Measurements from ENCODE around the gene GRIP2.

The GRIP2 gene

DNA sequence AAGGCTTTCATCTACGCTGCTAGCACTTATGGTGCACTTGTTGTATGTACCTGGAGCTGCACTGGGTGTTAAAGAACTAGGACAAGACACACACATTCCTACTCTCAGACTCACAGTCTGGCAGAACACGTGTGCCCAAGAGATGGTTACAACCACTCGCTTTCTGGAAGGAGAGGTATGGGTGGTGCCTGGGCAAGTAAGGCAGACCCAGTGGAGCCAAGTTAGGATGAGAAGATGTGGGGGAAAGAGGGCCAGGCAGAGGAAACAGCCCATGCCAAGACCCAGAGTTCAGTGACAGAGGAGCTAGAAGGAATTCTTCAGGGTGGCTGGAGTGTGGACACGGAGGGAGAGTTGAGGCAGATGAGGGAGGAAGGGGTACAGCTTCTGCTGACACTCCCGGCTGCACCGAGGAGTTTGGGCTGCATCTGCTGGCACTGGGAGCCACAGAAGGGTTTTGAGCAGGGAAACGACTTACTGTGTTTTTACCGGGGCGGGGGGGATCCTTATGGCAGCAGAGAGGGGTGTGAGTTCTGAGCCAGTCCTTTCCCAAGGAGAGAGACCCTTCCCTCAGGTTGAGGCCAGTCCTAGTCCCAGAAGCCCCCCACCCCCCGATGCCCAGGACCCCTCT is 59.0 kb downstream of the GRIP2 start:
- no peak for DNase-seq

- no peak for DNase-seq
Observed at GRCh38 chr3:14480207-14481017, 59.7 kb downstream of the GRIP2 start.

DNA sequence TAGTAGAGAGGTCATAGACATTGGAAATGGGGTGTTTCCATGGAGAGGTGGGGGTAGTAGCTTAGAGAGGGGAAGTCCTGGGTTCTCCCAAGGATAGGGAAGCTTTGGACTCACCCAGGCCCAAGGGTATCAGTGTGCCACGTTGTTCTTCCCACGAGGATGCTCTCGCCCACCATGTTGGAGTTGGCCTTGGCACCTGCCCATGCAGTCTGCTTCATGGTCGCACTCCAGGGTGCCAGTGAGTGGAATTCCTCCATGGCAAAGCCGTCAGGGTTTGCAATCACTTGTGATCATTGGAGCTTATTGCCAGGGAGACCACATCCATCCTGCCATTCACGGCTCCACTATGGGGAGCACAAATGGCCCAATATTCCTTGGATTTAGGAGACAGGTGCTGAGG is 60.6 kb downstream of the GRIP2 start:
- DNase-seq: no peak

DNA sequence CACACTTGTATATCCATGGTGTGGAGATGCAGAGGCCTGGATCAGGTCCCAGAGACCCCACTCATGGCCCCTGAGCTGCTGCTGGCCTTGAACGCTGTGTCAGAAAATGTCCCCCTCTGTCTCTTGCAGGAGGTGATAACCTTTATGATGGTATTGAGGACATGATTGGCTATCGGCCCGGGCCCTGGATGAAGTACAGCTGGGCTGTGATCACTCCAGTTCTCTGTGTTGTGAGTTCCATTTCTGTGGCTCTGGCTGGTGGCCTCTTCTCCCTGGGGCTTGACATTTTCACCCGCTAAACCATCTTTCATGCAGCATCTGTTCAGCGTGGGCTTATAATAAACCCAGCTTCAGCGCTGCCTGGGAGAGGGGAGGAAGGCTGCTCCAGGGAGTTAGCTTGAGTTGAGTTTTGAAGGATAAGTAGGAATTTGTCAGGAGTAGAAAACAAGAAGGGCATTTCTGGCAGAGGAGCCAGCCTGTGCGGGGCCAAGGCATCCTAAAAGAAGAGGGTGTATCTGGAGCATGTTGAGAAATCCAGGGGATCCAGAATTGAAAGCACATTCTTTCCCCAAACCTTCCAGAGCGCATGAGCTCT is 61.1 kb downstream of the GRIP2 start:
- DNase-seq: no peak

DNA sequence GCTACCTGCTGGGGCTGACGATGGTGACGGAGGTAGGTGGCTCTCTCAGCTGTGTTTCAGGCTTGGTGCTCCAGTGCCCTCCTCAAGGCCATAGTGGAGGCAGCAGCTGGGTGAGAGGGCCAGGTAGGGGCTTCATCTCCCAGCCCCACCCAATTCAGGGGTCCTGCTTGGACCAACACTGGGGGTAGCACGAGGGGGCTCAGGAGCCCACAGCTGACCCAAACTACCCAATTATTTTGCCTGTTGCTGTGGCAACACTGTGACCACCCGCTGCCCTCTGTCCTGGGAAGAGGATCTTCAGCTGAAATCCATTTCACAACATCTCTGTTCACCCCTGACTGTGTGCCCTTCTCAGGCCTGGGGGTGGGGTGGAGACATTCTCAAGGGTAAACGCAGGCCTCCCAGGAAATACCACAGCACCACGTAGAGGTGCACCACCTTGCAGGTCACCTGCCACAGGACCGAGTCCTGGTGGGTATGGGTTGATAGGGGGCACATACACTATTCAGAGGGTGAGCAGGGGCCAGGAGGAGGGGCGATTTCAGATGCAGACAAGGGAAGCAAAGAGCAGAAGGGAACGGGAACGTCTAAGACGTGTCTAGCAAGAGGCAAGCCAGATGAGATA is 62.7 kb downstream of the GRIP2 start:
- no peak for DNase-seq

- DNase-seq: no peak
Observed at GRCh38 chr3:14476583-14477265, 63.4 kb downstream of the GRIP2 start.

GRCh38 chr3:14475621-14476020 is 64.5 kb downstream of the GRIP2 start:
- DNase-seq: no peak

GRCh38 chr3:14474363-14475081 is 65.6 kb downstream of the GRIP2 start:
- no peak for DNase-seq

- no peak for DNase-seq
Observed at GRCh38 chr3:14473411-14473891, 66.7 kb downstream of the GRIP2 start.

DNA sequence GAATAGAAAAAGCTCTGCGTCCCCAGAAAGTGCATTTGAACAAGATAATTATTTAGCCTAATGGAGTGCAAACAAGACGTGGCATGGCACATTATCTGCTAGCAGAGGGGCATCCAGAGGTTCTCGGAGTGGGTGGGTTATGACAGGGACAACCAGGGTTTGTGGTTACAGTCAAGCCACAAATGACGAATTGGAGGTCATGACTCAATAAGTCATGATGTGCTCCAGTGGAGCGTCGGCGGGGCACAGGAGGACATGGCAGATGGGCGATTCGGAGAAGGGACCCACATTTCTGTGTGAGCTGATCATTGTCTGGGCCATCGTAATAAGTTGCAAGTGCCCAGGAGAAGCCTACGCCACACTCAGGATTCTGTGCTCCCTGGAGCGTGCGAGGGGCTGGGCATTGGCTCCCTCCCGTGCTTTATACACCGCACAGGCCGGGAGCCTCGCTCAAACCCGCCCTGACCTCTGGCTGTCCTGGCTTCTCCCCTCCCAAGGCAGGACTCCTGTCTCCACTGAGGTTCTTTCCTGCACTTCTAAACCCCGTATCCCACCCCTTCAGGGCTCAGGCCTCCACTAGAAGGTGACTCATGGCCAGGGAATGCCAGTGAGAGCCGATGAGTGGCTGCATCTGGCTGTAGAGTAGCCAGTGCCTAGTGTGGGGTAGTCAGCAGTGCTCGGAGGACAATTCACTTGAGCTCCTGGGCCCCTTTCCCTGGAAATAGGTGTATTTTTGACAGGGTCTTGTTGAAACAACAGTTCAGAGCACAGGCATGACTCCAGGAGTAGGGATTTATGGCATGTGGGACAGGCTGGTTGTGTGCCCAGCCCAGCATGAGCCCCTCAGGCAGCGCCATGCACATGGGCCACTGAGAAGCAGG is 67.4 kb downstream of the GRIP2 start:
- DNase-seq: no peak

- DNase-seq: no peak
Observed at GRCh38 chr3:14471690-14472089, 68.5 kb downstream of the GRIP2 start.

GRCh38 chr3:14471016-14471415 is 69.1 kb downstream of the GRIP2 start:
- DNase-seq: no peak

DNA sequence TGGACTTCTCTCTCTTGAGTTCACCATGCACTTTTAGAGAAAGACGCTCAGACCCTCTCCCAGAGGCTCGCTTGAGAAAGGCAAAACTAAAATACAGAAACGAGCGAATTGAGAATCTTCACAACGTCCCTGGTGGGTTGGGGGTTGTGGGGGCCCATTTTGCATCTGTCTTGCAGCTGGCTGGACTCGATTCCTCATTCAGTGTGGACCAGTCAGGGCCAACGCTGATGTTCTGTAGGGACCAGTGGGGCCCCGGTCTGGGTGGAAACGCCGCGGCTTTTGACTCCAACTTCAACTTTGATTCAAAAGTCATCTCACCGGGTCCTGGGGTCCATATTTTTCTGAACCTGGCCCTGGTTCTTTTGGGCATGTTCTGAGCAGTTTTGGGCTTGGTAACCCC is 69.7 kb downstream of the GRIP2 start:
- no peak for DNase-seq

GRCh38 chr3:14468621-14468981 is 71.5 kb downstream of the GRIP2 start:
- DNase-seq: no peak

DNA sequence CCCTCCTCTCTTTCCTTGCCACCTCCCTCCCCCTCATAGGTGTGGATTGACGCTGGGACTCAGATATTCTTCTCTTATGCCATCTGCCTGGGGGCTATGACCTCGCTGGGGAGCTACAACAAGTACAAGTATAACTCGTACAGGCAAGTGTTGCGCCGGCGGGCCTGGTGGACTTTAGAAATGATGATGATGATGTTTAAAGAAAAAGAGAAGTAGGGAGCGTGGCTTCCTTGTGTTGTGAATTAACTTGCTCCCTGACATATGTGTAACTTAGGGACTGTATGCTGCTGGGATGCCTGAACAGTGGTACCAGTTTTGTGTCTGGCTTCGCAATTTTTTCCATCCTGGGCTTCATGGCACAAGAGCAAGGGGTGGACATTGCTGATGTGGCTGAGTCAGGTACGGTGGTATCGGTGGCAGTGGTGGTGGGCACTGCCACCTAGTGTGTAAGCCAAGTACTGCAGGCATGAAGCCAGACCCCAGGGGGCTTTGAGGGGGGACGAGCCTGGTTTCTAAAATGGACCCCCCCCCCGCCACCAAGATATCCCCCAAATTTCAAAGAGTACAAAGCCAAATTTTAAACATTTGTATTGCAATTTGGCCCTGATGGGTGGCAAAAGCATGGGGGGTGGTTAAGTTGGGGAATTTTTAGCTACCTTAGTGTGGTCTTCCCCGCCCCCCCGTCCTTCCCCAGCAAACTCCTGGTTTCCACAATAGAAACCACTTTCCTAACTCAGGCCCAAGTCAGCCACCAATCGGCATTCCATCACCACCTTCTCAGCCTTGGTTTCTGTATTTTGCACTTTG is 72.1 kb downstream of the GRIP2 start:
- DNase-seq: peak in 1 of 2 experiments; percentile 9

- no peak for DNase-seq
Observed at GRCh38 chr3:14466179-14466903, 73.8 kb downstream of the GRIP2 start.

DNA sequence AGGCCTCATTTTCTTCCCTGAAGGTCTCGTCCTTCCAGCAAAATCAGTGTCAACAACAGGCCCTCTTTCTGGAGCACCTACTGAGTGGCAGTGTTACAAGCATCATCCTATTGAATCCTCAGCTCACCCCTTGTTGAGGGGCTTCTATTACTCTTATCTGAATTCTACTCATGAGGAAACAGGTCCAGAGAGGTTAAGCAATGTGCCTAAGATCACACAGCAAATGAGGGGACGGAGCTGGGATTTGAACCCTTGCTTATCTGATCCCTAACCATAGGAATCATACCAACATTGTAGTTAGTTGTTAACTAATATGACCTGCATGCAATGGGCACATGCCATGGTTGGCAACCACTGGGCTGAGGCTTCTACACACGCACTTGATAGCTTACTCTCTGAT is 74.7 kb downstream of the GRIP2 start:
- DNase-seq: no peak

- DNase-seq: no peak
Observed at GRCh38 chr3:14464521-14464920, 75.6 kb downstream of the GRIP2 start.

- no peak for DNase-seq
Observed at GRCh38 chr3:14464141-14464465, 76.0 kb downstream of the GRIP2 start.
